A204.1 (cell line): ENCODE results near the gene OPRL1.

Experiments used
- FAIRE-seq: peaks from 2 replicates; lab custom pipeline; 2012; peaks lifted over from hg19 to GRCh38; lab: Jason Lieb, UNC

The OPRL1 gene

GRCh38 chr20:64042054-64042781 lies 37.7 kb upstream of the OPRL1 start:
- FAIRE-seq: no peak

GRCh38 chr20:64043768-64044167 lies 36.1 kb upstream of the OPRL1 start:
- no peak for FAIRE-seq

- FAIRE-seq: no peak
These were observed 35.2 kb upstream of the OPRL1 start for GRCh38 chr20:64044484-64045247.

- FAIRE-seq: no peak
These were observed 34.4 kb upstream of the OPRL1 start for GRCh38 chr20:64045346-64046011.

- no peak for FAIRE-seq
These were observed 32.9 kb upstream of the OPRL1 start for GRCh38 chr20:64047046-64047389.

GRCh38 chr20:64047968-64048401 lies 31.9 kb upstream of the OPRL1 start:
- FAIRE-seq: no peak

GRCh38 chr20:64048402-64049044 lies 31.4 kb upstream of the OPRL1 start:
- no peak for FAIRE-seq

GRCh38 chr20:64049060-64049877 lies 30.6 kb upstream of the OPRL1 start, which contains the start of gene SOX18:
TSS of gene SOX18 (minus strand) at chr20:64049639. CDS start at chr20:64049516, 123 bp downstream.
- FAIRE-seq: no peak

- no peak for FAIRE-seq
These were observed 30.0 kb upstream of the OPRL1 start for GRCh38 chr20:64049878-64050260.

- no peak for FAIRE-seq
These were observed 29.4 kb upstream of the OPRL1 start for GRCh38 chr20:64050261-64051032.

- FAIRE-seq: no peak
These were observed 28.8 kb upstream of the OPRL1 start for GRCh38 chr20:64051033-64051452.

GRCh38 chr20:64051561-64052325 lies 28.1 kb upstream of the OPRL1 start:
- FAIRE-seq: no peak

GRCh38 chr20:64052326-64052722 lies 27.6 kb upstream of the OPRL1 start:
- FAIRE-seq: no peak

- no peak for FAIRE-seq
These were observed 26.7 kb upstream of the OPRL1 start for GRCh38 chr20:64052987-64053840.

- FAIRE-seq: no peak
These were observed 25.8 kb upstream of the OPRL1 start for GRCh38 chr20:64053841-64054661.

GRCh38 chr20:64055396-64055892 lies 24.4 kb upstream of the OPRL1 start:
- no peak for FAIRE-seq

- no peak for FAIRE-seq
These were observed 23.8 kb upstream of the OPRL1 start for GRCh38 chr20:64055893-64056638.

GRCh38 chr20:64056639-64056888 lies 23.3 kb upstream of the OPRL1 start:
- FAIRE-seq: no peak
